ENCODE measurements around the gene DGKZ.
A peak's percentile ranks its signal among the peaks of the same experiment; 100 is the strongest.

GRCh38 chr11:46352063-46352841 is 5.0 kb downstream of the DGKZ start:
- TF ChIP-seq CTCF (IDR thresholded peaks at IDR 0.05) (peak in 1 of 3 donors; percentile 40), POLR2A (IDR thresholded peaks at IDR 0.05) (no peak)

All from lower leg skin (tissue), 3 donors.